GM19035 (cell line): ENCODE results near the gene FGFBP3.

ENCODE experiments used
- ATAC-seq: cut with Tn5 transposase; IDR thresholded peaks from one replicate; pipeline ENCODE4 v1.9.1; 2021; ENCODE audit not compliant: unreplicated experiment

Gene FGFBP3, protein sequence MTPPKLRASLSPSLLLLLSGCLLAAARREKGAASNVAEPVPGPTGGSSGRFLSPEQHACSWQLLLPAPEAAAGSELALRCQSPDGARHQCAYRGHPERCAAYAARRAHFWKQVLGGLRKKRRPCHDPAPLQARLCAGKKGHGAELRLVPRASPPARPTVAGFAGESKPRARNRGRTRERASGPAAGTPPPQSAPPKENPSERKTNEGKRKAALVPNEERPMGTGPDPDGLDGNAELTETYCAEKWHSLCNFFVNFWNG

GRCh38 chr10:91909117-91909677 is at the start of gene FGFBP3:
TSS of gene FGFBP3 (minus strand) at chr10:91909486. CDS start at chr10:91908969, 517 bp downstream.
- ATAC-seq = no peak

DNA sequence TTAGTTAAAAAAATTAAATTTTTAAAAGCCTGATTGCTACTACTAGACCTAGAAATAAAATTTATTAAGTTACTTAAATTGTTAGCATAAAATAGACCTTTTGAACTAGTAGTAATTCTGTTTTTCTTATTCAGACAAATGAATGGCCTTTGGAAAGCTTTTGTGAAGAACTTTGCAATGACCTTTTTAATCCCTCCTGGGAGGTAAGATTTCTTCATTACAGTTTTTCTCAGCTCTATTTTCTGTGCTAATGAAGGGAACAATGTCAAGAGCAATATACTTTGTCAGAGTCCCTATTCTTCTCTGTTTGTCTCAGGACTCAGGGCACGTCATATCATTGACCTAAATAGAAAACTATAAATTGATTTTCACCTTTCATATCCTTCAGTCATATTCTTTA is 47.8 kb upstream of the FGFBP3 start:
- ATAC-seq = no peak

- ATAC-seq = no peak
Measured at GRCh38 chr10:91955114-91955513, 45.8 kb upstream of the FGFBP3 start.

GRCh38 chr10:91953600-91954160 is 44.4 kb upstream of the FGFBP3 start:
- ATAC-seq = no peak

GRCh38 chr10:91944880-91945630 is 35.8 kb upstream of the FGFBP3 start:
- peak; percentile 80 for ATAC-seq

DNA sequence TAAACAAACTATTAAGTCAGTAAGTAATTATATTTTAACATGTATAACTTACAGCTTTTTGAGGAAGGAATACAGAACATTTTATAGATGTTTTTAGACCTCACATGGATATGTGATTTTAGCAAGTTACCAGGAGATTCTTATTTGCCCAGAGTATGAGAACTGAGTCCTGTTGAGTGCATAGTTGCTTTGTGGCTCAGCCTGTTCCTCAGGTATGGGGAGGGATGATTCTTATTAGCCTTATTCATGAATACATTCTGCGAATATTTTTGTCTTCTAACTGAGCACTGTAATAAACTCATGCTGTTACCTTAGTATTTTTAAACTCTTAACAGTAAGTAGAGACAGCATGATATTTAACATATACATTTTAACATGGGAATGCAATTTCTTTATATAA is 32.1 kb upstream of the FGFBP3 start:
- ATAC-seq = no peak

DNA sequence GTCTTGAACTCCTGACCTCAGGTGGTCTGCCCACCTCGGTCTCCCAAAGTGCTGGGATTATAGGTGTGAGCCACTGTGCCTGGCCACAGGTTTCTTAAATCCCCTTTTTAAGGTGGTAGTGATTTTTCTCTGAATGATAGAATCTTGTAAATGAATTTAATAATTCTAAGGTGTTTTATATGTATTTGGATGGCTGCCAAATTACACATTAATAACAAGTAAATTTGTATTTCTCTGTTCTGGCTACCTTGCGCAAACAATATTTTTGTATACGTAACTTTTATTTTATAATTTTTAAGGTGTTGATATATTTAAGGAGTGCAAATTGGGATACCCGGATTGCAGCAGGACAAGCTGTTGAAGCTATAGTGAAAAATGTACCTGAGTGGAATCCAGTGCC is 30.4 kb upstream of the FGFBP3 start:
- ATAC-seq = no peak

DNA sequence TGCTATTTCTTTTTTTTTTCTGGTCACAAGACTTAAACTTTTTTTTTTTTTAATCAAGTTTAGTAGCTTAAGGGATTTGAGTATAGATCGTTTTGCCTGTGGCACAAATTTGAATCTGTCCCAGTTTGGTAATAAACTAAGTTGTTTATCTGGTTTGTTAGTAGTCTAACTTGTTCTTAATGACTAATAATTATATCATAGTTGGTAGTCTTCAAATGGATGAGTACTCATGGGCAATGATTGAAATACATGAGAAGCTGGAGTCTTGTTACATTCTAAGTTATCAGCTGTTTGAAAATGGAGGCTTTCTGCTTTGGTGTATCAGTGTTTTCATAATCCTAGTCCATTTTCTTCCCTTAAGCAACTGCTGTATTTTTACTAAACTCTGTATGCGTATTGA is 26.6 kb upstream of the FGFBP3 start:
- ATAC-seq = no peak

DNA sequence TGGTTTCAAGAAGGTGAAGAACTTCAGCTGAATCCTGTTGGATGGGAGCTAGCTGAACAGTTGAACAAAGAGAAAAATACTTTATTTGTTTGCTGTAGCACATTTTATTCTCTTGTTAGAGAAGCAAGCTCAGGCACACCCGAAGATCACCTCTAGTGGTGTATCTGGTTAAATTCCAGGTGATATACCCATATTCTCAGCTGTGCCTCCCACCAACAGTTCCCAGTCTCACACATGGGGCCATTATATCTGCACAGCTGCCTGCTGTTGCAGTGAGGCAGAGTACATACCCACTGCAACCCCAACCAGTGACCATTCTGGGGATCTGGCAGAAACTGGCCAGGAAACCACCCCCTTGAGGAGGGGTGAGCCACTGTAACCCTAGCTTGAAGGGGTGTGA is 23.5 kb upstream of the FGFBP3 start:
- ATAC-seq = no peak

DNA sequence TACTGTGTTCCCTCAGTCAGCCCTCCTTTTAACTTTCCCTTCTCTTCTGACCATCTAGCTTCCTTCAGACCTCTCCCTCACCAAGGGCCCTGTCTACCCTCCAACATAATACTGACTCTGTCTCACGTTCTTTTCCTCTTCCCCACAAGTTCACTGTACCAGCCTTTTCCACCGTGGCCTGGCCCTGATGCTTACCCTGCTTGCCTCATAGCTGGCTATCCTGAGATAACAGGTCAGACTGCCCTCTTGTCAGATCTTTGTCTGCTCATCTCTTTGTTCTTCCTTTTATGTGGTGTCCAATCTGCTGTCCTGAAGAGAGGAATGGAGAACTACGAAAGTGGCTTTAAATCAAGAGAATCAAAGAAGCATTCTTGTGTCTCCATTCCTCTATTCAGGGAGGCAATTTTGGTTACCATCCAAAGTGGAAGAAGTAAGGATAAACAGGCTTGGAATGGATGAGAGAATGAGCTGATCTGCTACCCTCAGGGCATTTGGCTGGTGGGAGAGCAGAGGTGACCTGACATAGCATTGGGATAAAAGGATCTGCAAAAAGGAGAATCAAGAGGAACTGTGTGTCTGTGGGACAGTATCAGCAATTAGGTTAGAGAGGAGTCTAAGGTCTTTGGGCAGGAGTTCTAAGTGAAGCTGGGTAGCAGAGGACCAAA is 22.4 kb upstream of the FGFBP3 start:
- ATAC-seq = no peak

- ATAC-seq = no peak
Measured at GRCh38 chr10:91930939-91931338, 21.7 kb upstream of the FGFBP3 start.

- no peak for ATAC-seq
Measured at GRCh38 chr10:91925022-91925320, 15.7 kb upstream of the FGFBP3 start.

GRCh38 chr10:91924212-91925021 is 15.1 kb upstream of the FGFBP3 start:
- ATAC-seq = peak; percentile 26

GRCh38 chr10:91923371-91924211 is 14.3 kb upstream of the FGFBP3 start, which contains the start of gene BTAF1:
TSS of gene BTAF1 (plus strand) at chr10:91923770. CDS start at chr10:91924077, 307 bp downstream.
- peak; percentile 98 for ATAC-seq

DNA sequence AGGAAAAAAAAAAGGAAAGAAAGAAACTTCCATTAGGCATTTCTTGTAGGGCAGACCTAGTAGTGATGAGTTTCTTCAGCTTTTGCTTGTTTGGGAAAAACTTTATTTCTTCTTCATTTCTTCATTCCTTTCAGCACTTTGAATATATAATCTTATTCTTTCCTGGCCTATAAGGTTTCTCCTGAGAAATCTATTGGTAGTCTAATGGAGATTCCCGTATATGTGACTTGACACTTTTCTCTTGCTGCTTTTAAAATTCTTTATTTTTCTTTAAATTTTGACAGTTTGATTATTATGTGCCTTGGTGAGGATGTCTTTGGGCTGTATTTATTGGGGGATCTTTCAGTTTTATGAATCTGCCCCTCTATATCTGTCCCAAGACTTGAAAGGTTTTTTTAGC is 10.4 kb upstream of the FGFBP3 start:
- ATAC-seq = no peak

DNA sequence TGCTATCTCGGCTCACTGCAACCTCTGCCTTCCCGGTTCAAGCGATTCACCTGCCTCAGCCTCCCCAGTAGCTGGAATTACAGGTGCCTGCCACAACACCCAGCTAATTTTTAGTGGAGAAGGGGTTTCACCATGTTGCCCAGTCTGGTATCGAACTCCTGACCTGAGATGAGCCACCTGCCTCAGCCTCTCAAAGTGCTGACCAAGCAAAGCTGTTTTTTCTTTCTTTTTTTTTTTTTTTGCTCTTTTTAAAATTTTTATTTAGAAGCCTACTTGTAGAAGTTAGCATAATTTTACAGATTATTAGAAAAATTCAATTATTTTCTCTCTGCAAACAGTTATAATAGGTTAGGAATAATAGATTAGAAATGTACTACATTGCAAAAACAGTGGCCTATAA is 1.2 kb upstream of the FGFBP3 start:
- no peak for ATAC-seq

DNA sequence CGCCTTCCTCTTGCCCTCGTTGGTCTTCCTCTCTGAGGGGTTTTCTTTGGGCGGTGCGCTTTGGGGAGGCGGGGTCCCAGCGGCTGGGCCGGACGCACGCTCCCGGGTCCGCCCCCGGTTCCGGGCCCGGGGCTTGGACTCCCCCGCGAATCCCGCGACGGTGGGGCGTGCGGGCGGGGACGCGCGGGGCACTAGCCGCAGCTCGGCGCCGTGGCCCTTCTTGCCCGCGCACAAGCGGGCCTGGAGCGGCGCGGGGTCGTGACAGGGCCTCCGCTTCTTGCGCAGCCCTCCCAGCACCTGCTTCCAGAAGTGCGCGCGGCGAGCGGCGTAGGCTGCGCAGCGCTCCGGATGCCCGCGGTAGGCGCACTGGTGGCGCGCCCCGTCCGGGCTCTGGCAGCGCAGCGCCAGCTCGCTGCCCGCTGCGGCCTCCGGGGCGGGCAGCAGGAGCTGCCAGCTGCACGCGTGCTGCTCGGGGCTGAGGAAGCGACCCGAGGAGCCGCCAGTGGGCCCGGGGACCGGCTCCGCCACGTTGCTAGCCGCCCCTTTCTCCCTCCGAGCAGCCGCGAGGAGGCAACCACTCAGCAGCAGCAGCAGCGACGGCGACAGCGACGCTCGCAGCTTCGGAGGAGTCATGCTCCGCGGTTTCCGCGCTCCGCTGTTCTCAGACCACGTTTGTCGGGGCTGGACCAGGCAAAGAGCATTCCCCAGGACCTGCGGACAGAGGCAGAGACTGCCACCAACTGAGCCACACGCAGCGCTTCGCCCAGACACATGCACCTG is 759 bp downstream of the FGFBP3 start:
- ATAC-seq = peak; percentile 91

GRCh38 chr10:91907914-91908336 is 1.4 kb downstream of the FGFBP3 start:
- ATAC-seq = peak; percentile 16

GRCh38 chr10:91907033-91907594 is 2.2 kb downstream of the FGFBP3 start:
- ATAC-seq = no peak
